Smooth muscle cell (in vitro differentiated cells): ENCODE data around the gene SAMD10. TPM values are rescaled to one million over a fixed set of nuclear protein-coding genes. Genes with fewer than 3 reads are reported as not detected.
A peak's percentile ranks its signal among the peaks of the same experiment; 100 is the strongest.

Experiments
- DNase-seq: peaks from one replicate; lab custom pipeline; 2025; ENCODE audit not compliant: unreplicated experiment; lab: John Stamatoyannopoulos, UW
- H2AFZ ChIP-seq: fragments of 200-600 bp; sonication (generic); 2 replicates; pipeline ENCODE4 v1.6.0; 2016; ENCODE audit warnings: antibody characterized with exemption, low read depth, mild to moderate bottlenecking
- H3F3A ChIP-seq: fragments of 200-600 bp; sonication (generic); 2 replicates; pipeline ENCODE4 v1.6.0; 2017; ENCODE audit warnings: antibody characterized with exemption, low read depth
- H3K27ac ChIP-seq: fragments of 200-600 bp; sonication (generic); 2 replicates; pipeline ENCODE4 v1.5.1; 2016; ENCODE audit warnings: low read depth, mild to moderate bottlenecking
- H3K27me3 ChIP-seq: fragments of 200-600 bp; sonication (generic); 2 replicates; pipeline ENCODE4 v1.6.1; 2016; ENCODE audit warnings: low read depth, mild to moderate bottlenecking
- H3K36me3 ChIP-seq: fragments of 200-600 bp; sonication (generic); 2 replicates; pipeline ENCODE4 v1.5.1; 2016; ENCODE audit warnings: low read depth
- H3K4me1 ChIP-seq: fragments of 200-600 bp; sonication (generic); 2 replicates; pipeline ENCODE4 v1.5.1; 2016; ENCODE audit warnings: low read depth
- H3K4me2 ChIP-seq: fragments of 200-600 bp; sonication (generic); 2 replicates; pipeline ENCODE4 v1.6.0; 2016; ENCODE audit warnings: mild to moderate bottlenecking
- H3K4me3 ChIP-seq: fragments of 200-600 bp; sonication (generic); 2 replicates; pipeline ENCODE4 v1.5.1; 2016; ENCODE audit warnings: mild to moderate bottlenecking
- H3K79me2 ChIP-seq: fragments of 200-600 bp; sonication (generic); 2 replicates; pipeline ENCODE4 v1.6.0; 2016; ENCODE audit warnings: low read depth, mild to moderate bottlenecking
- H3K9ac ChIP-seq: fragments of 200-600 bp; sonication (generic); 2 replicates; pipeline ENCODE4 v1.6.0; 2016; ENCODE audit warnings: low read depth
- H3K9me3 ChIP-seq: fragments of 200-600 bp; sonication (generic); replicated peaks from 2 replicates; pipeline ENCODE4 v1.5.1; 2016; ENCODE audit warnings: low read depth
- H4K20me1 ChIP-seq: fragments of 200-600 bp; sonication (generic); 2 replicates; pipeline ENCODE4 v1.6.0; 2016; ENCODE audit warnings: low read depth
- CTCF ChIP-seq: fragments of 200-600 bp; sonication (generic); IDR thresholded peaks from 2 replicates; pipeline ENCODE4 v1.5.1; 2017; ENCODE audit warnings: borderline replicate concordance, mild to moderate bottlenecking, antibody characterized with exemption; ENCODE audit not compliant: insufficient read depth, poor library complexity, severe bottlenecking
- WGBS: methylation state at CpG from one replicate; pipeline ENCODE4 v1.1.7; 2016; ENCODE audit warnings: low lambda C conversion rate; 5-methylcytosine and 5-hydroxymethylcytosine counted together
- polyA plus RNA-seq: library from polyadenylated mRNA; unstranded; fragments of >200 nt; fragmentation: Nextera tagmentation; extraction: Ambion mirVana; gene quantifications from 2 replicates; pipeline ENCODE4 v1.2.1, GENCODE V29; 2016
- total RNA-seq: library from RNA; depleted of rRNA; stranded (reverse); fragments of >200 nt; gene quantifications from 2 replicates; pipeline ENCODE4 v1.2.3, GENCODE V29; 2014

Gene SAMD10
- 0.13 and 0.27 TPM in 2 replicates for total RNA-seq
- 1.2 and 4.3 TPM in 2 replicates for polyA plus RNA-seq

- DNase-seq: peak; percentile 22
- Histone ChIP-seq H3K27me3 (no peaks in the 10 kb centered on the region), H3K4me1 (peaks cover 16% of the 10 kb centered on the region), H3K4me3 (peak within 1 kb of the TSS; percentile 97), H3K36me3 (no peaks in the 10 kb centered on the region), H3K4me2 (peak within 1 kb of the TSS; percentile 96), H3K9ac (peak within 1 kb of the TSS; percentile 90), H3K79me2 (peaks cover 17% of the 10 kb centered on the region), H3K9me3 (no peaks in the 10 kb centered on the region), H4K20me1 (peaks cover 6% of the 10 kb centered on the region), H3K27ac (peak within 1 kb of the TSS; percentile 82), H3F3A (no peaks in the 10 kb centered on the region), H2AFZ (peak within 1 kb of the TSS; percentile 65)
- no peak for TF ChIP-seq CTCF
- 16% methylated on average over 14 of the region's 52 CpGs for WGBS
Measured at GRCh38 chr20:63979557-63980316, at the start of gene SAMD10. Gene SAMD10 (minus strand): TSS chr20:63979642. CDS start chr20:63979467, 175 bp downstream.

GRCh38 chr20:64027981-64028685, 48.7 kb upstream of the SAMD10 start:
- Histone ChIP-seq H3K4me2 (no peak overlapping the region), H3K36me3 (peaks cover 4% of the 10 kb centered on the region), H3K9me3 (no peaks in the 10 kb centered on the region), H3F3A (no peaks in the 10 kb centered on the region), H3K4me3 (no peak overlapping the region), H2AFZ (no peak overlapping the region), H3K27ac (no peak overlapping the region), H4K20me1 (peaks cover 7% of the 10 kb centered on the region), H3K4me1 (no peaks in the 10 kb centered on the region), H3K27me3 (no peaks in the 10 kb centered on the region), H3K79me2 (no peaks in the 10 kb centered on the region), H3K9ac (no peak overlapping the region)
- no peak for DNase-seq
- WGBS: 81% methylated on average over 24 of the region's 24 CpGs
- TF ChIP-seq CTCF: no peak

- 93% methylated on average over 29 of the region's 29 CpGs for WGBS
- Histone ChIP-seq H3K36me3 (peaks cover 4% of the 10 kb centered on the region), H3K4me3 (no peak overlapping the region), H3K4me2 (no peak overlapping the region), H4K20me1 (peaks cover 7% of the 10 kb centered on the region), H3K9me3 (no peaks in the 10 kb centered on the region), H2AFZ (no peak overlapping the region), H3K27ac (no peak overlapping the region), H3K4me1 (no peaks in the 10 kb centered on the region), H3K27me3 (no peaks in the 10 kb centered on the region), H3K79me2 (no peaks in the 10 kb centered on the region), H3F3A (no peaks in the 10 kb centered on the region), H3K9ac (no peak overlapping the region)
- TF ChIP-seq CTCF: no peak
- no peak for DNase-seq
Measured at GRCh38 chr20:64025826-64026412, 46.5 kb upstream of the SAMD10 start.
